Esophagus squamous epithelium (tissue), 5 donors: Measurements from ENCODE around the gene NOC4L. TPM values are rescaled to one million over a fixed set of nuclear protein-coding genes. Genes with fewer than 3 reads are reported as not detected.

Source experiments
- DNase-seq: peaks from one replicate; lab custom pipeline; 2025; lab: John Stamatoyannopoulos, UW
- H3K27ac ChIP-seq, 4 donors: fragments of 200-600 bp; sonication (generic); one replicate each; pipeline ENCODE4 v1.5.1; 2016 to 2019; ENCODE audit warnings: mild to moderate bottlenecking in 1 of 4
- H3K27me3 ChIP-seq, 4 donors: fragments of 200-600 bp; sonication (generic); 1 replicate in 3 of 4; 2 replicates in 1 of 4; pipeline versions ENCODE4 v1.5.1 to v1.6.0; 2017 to 2021; ENCODE audit warnings: antibody characterized with exemption in 1 of 4
- H3K36me3 ChIP-seq, 3 donors: fragments of 200-600 bp; sonication (generic); one replicate each; pipeline ENCODE4 v1.5.1; 2016 to 2019
- H3K4me1 ChIP-seq, 3 donors: fragments of 200-600 bp; sonication (generic); one replicate each; pipeline ENCODE4 v1.5.1; 2017 to 2019
- H3K4me3 ChIP-seq, 4 donors: fragments of 200-600 bp; sonication (generic); 1 replicate in 3 of 4; 2 replicates in 1 of 4; pipeline ENCODE4 v1.5.1; 2016 to 2019; ENCODE audit warnings: mild to moderate bottlenecking in 2 of 4, moderate library complexity in 1 of 4
- H3K9me3 ChIP-seq, 3 donors: fragments of 200-600 bp; sonication (generic); one replicate each; pipeline ENCODE4 v1.5.1; 2016 to 2019
- CTCF ChIP-seq, 6 experiments: fragments of 450-650 bp in 4 of 6; fragments of 200-600 bp in 2 of 6; sonication (generic) in 2 of 6; IDR thresholded peaks; one replicate each; pipeline ENCODE4 v1.5.1; 2016 to 2019; ENCODE audit warnings: antibody characterized with exemption in 6 of 6, mild to moderate bottlenecking in 4 of 6, moderate library complexity in 4 of 6
- POLR2A ChIP-seq, 4 donors: fragments of 450-650 bp; IDR thresholded peaks; one replicate each; pipeline ENCODE4 v1.6.1; 2017; ENCODE audit warnings: antibody characterized with exemption in 4 of 4, mild to moderate bottlenecking in 4 of 4, moderate library complexity in 3 of 4
- WGBS, 2 donors: methylation state at CpG; one replicate each; pipeline ENCODE4 v1.1.5; 2018; 5-methylcytosine and 5-hydroxymethylcytosine counted together
- intact Hi-C: fragments of 100-400 bp; cut with DNase I; formaldehyde crosslinking; loops from one replicate; pipeline ENCODE4 v1.15.0; 2022
- total RNA-seq, 4 donors: library from RNA; depleted of rRNA; stranded (reverse); fragments of >200 nt; gene quantifications; one replicate each; pipeline ENCODE4 v1.1.0, GENCODE V29; 2016
- donor health status: DM: yes; HTN: yes; CAD: no.

Gene NOC4L
- total RNA-seq, 4 donors from 2014 or later: 9.6 to 12.1 (median 11.1) TPM

DNA sequence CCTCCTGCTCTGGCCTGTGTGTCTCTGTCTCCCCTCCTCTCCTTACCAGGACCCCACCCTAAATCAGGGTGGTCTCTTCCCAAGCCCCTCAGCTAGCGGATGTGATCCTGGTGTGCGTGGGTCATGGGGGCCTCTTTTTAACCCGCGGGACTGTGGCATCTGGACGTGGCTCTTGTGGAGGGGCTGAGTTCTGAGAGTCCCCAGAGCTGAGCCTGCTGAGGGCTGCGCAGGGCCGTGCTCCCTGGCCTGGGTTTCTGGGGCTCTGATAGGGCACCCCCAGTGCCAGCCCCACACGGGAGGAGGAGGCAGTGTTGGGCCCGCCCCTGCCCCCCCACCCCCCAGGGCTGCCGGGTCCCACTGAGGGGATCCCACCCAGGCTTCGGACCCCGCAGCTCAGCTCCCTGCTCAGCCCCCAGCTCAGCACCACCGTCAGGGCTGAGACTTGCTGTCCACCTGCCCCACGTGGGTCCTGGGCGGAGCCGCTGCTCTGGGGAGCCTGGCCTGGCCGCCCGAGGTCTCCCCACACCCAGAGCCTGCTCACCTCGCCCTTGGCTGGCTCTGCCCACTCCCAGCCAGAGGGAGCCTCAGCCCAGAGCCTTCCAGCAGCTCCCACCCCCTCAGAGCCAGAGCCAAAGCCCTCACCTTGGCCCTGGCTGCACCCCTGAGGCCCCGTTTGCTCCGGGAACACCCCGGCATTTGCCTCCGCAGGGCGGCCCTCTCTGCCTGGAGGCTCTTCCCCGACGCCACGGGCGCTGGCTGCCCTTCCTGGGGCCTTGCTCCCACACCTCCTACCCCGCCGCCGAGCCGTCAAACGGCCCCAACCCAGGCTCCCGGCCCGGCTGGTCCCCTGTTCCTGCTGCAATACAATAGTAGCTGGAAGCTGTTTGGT is 31.5 kb downstream of the NOC4L start:
- no peak overlapping the region for H3K4me3 ChIP-seq
- H3K27me3 ChIP-seq: peaks cover 0 to 98% (median 5%) of the 10 kb centered on the region in 4 donors
- TF ChIP-seq CTCF (IDR thresholded peaks at IDR 0.05): no peak
- TF ChIP-seq POLR2A (IDR thresholded peaks at IDR 0.05): no peak
- no peaks in the 10 kb centered on the region for H3K36me3 ChIP-seq
- H3K4me1 ChIP-seq: peaks cover 0 to 25% (median 0%) of the 10 kb centered on the region in 3 donors
- intact Hi-C loops: no loop called here
- no peak for DNase-seq
- H3K27ac ChIP-seq: no peak overlapping the region
- H3K9me3 ChIP-seq: no peaks in the 10 kb centered on the region
- WGBS, 2 donors: 14 to 69% methylated on average over 6 to 19 of the region's 35 CpGs

GRCh38 chr12:132176385-132176919 is 32.2 kb downstream of the NOC4L start:
- intact Hi-C loops: no loop called here
- H3K27ac ChIP-seq: no peak overlapping the region
- H3K36me3 ChIP-seq: no peaks in the 10 kb centered on the region
- no peaks in the 10 kb centered on the region for H3K9me3 ChIP-seq
- 80% methylated on average over 1 of the region's 19 CpGs; no CpG with 5 or more reads in 1 of the 2 donors for WGBS, 2 donors
- DNase-seq: no peak
- peaks cover 0 to 98% (median 5%) of the 10 kb centered on the region in 4 donors for H3K27me3 ChIP-seq
- peaks cover 0 to 19% (median 0%) of the 10 kb centered on the region in 3 donors for H3K4me1 ChIP-seq
- TF ChIP-seq CTCF (IDR thresholded peaks at IDR 0.05): no peak
- TF ChIP-seq POLR2A (IDR thresholded peaks at IDR 0.05): no peak
- no peak overlapping the region for H3K4me3 ChIP-seq

DNA sequence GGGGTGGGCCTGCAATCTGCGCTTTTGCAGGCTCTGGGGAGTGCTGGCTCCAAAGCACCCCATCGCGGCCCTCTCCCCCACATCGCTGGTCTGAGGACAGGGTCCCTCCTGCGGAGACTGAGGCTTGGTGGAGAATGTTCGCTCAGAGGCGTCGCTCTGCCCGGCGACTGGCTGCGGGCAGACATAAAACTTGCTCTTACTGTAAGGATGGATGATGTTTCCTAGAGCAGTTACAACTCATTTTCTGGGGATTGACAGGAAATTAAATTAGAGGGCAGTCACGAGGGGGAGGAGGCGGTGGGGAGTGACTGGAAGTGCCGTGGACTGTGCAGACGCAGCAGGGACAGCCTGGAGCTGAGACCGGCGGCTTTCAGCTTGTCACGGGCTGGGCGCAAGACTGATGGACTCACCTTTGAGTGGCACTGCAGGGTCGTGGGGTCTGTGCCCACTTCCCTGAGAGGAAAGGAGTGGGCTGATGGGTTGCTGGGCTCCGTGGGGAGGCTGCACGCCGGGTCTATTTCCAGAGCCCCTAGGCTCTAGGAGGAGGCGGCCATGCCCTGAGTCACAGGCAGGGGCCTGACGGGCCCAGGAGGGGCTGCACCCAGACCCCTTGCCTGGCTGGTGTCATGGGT is 32.8 kb downstream of the NOC4L start:
- intact Hi-C loops: no loop called here
- DNase-seq: no peak
- H3K9me3 ChIP-seq: no peaks in the 10 kb centered on the region
- H3K4me3 ChIP-seq: no peak overlapping the region
- H3K27ac ChIP-seq: no peak overlapping the region
- TF ChIP-seq CTCF (IDR thresholded peaks at IDR 0.05) (no peak), POLR2A (IDR thresholded peaks at IDR 0.05) (no peak)
- 61 to 76% methylated on average over 12 to 19 of the region's 25 CpGs for WGBS, 2 donors
- no peaks in the 10 kb centered on the region for H3K36me3 ChIP-seq
- peaks cover 0 to 98% (median 5%) of the 10 kb centered on the region in 4 donors for H3K27me3 ChIP-seq
- peaks cover 0 to 19% (median 0%) of the 10 kb centered on the region in 3 donors for H3K4me1 ChIP-seq

GRCh38 chr12:132178316-132178715 is 34.1 kb downstream of the NOC4L start:
- peaks cover 0 to 98% (median 5%) of the 10 kb centered on the region in 4 donors for H3K27me3 ChIP-seq
- TF ChIP-seq POLR2A (IDR thresholded peaks at IDR 0.05): no peak
- TF ChIP-seq CTCF (IDR thresholded peaks at IDR 0.05): no peak
- no peak overlapping the region for H3K4me3 ChIP-seq

More at GRCh38 chr12:132178316-132178715, 34.1 kb downstream of the NOC4L start:
- Histone ChIP-seq H3K9me3 (no peaks in the 10 kb centered on the region), H3K36me3 (no peaks in the 10 kb centered on the region), H3K27ac (no peak overlapping the region), H3K4me1 (peaks cover 0 to 19% (median 0%) of the 10 kb centered on the region in 3 donors)
- WGBS, 2 donors: 29 to 38% methylated on average over 7 of the region's 8 CpGs
- intact Hi-C loops: no loop called here
- DNase-seq: no peak
